Spleen (tissue), 7 donors: ENCODE results near the gene DNAI2.

ENCODE experiments used
- POLR2A ChIP-seq, 3 donors: fragments of 450-650 bp; IDR thresholded peaks; one replicate each; pipeline ENCODE4 v1.5.1; 2017; ENCODE audit warnings: antibody characterized with exemption in 3 of 3, mild to moderate bottlenecking in 1 of 3
- TF ChIP-seq, protein P1 (sequence below), 11 experiments: fragments of 200-600 bp in 7 of 11; fragments of 450-650 bp in 4 of 11; sonication (generic) in 4 of 11; IDR thresholded peaks in 8 of 11; conservative IDR thresholded peaks in 3 of 11; 1 replicate in 7 of 11; 2 replicates in 4 of 11; pipeline versions ENCODE4 v1.4.0 to v1.8.0; 2016 to 2021; ENCODE audit warnings: antibody characterized with exemption in 11 of 11, inconsistent platforms in 4 of 11, mild to moderate bottlenecking in 1 of 11
- donor health status: DM: no; HTN: no; CAD: no; lungs with moderate emphysema.
- donor health status: DM: no; HTN: no; CAD: no.
- donor health status: DM: no; HTN: no; CAD: no.

DNA sequence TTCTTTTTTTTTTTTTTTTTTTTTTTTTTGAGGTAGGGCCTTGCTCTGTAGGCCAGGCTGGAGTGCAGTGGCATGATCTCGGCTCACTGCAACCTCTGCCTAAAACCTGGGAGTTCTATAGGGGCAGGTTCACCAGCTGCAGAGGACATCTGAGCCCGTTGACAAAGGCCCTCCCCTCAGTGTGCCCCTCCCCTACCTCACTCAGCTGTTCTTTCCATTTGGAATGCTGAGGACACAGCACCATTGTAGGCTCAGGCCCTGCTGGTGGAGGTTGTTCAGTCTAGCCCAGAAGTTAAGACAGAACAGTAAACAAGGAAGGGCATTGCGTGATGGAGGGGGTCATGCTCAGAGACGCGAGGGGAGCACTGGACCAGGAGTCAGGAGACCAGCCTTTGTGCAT is 30.1 kb downstream of the DNAI2 start:
- TF ChIP-seq, protein P1, sequence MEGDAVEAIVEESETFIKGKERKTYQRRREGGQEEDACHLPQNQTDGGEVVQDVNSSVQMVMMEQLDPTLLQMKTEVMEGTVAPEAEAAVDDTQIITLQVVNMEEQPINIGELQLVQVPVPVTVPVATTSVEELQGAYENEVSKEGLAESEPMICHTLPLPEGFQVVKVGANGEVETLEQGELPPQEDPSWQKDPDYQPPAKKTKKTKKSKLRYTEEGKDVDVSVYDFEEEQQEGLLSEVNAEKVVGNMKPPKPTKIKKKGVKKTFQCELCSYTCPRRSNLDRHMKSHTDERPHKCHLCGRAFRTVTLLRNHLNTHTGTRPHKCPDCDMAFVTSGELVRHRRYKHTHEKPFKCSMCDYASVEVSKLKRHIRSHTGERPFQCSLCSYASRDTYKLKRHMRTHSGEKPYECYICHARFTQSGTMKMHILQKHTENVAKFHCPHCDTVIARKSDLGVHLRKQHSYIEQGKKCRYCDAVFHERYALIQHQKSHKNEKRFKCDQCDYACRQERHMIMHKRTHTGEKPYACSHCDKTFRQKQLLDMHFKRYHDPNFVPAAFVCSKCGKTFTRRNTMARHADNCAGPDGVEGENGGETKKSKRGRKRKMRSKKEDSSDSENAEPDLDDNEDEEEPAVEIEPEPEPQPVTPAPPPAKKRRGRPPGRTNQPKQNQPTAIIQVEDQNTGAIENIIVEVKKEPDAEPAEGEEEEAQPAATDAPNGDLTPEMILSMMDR (IDR thresholded peaks at IDR 0.05 in 8 of 11, conservative IDR thresholded peaks at IDR 0.05 in 3 of 11), result no peak
- TF ChIP-seq POLR2A (IDR thresholded peaks at IDR 0.05), result no peak
